Smooth muscle cell (in vitro differentiated cells): ENCODE results near the gene SLC1A2. TPM values are rescaled to one million over a fixed set of nuclear protein-coding genes. Genes with fewer than 3 reads are reported as not detected.

ENCODE experiments used
- DNase-seq: peaks from one replicate; lab custom pipeline; 2025; ENCODE audit not compliant: unreplicated experiment; lab: John Stamatoyannopoulos, UW
- H2AFZ ChIP-seq: fragments of 200-600 bp; sonication (generic); 2 replicates; pipeline ENCODE4 v1.6.0; 2016; ENCODE audit warnings: antibody characterized with exemption, low read depth, mild to moderate bottlenecking
- H3F3A ChIP-seq: fragments of 200-600 bp; sonication (generic); 2 replicates; pipeline ENCODE4 v1.6.0; 2017; ENCODE audit warnings: antibody characterized with exemption, low read depth
- H3K27ac ChIP-seq: fragments of 200-600 bp; sonication (generic); 2 replicates; pipeline ENCODE4 v1.5.1; 2016; ENCODE audit warnings: low read depth, mild to moderate bottlenecking
- H3K27me3 ChIP-seq: fragments of 200-600 bp; sonication (generic); 2 replicates; pipeline ENCODE4 v1.6.1; 2016; ENCODE audit warnings: low read depth, mild to moderate bottlenecking
- H3K36me3 ChIP-seq: fragments of 200-600 bp; sonication (generic); 2 replicates; pipeline ENCODE4 v1.5.1; 2016; ENCODE audit warnings: low read depth
- H3K4me1 ChIP-seq: fragments of 200-600 bp; sonication (generic); 2 replicates; pipeline ENCODE4 v1.5.1; 2016; ENCODE audit warnings: low read depth
- H3K4me2 ChIP-seq: fragments of 200-600 bp; sonication (generic); 2 replicates; pipeline ENCODE4 v1.6.0; 2016; ENCODE audit warnings: mild to moderate bottlenecking
- H3K4me3 ChIP-seq: fragments of 200-600 bp; sonication (generic); 2 replicates; pipeline ENCODE4 v1.5.1; 2016; ENCODE audit warnings: mild to moderate bottlenecking
- H3K79me2 ChIP-seq: fragments of 200-600 bp; sonication (generic); 2 replicates; pipeline ENCODE4 v1.6.0; 2016; ENCODE audit warnings: low read depth, mild to moderate bottlenecking
- H3K9ac ChIP-seq: fragments of 200-600 bp; sonication (generic); 2 replicates; pipeline ENCODE4 v1.6.0; 2016; ENCODE audit warnings: low read depth
- H3K9me3 ChIP-seq: fragments of 200-600 bp; sonication (generic); replicated peaks from 2 replicates; pipeline ENCODE4 v1.5.1; 2016; ENCODE audit warnings: low read depth
- H4K20me1 ChIP-seq: fragments of 200-600 bp; sonication (generic); 2 replicates; pipeline ENCODE4 v1.6.0; 2016; ENCODE audit warnings: low read depth
- CTCF ChIP-seq: fragments of 200-600 bp; sonication (generic); IDR thresholded peaks from 2 replicates; pipeline ENCODE4 v1.5.1; 2017; ENCODE audit warnings: borderline replicate concordance, mild to moderate bottlenecking, antibody characterized with exemption; ENCODE audit not compliant: insufficient read depth, poor library complexity, severe bottlenecking
- WGBS: methylation state at CpG from one replicate; pipeline ENCODE4 v1.1.7; 2016; ENCODE audit warnings: low lambda C conversion rate; 5-methylcytosine and 5-hydroxymethylcytosine counted together
- polyA plus RNA-seq: library from polyadenylated mRNA; unstranded; fragments of >200 nt; fragmentation: Nextera tagmentation; extraction: Ambion mirVana; gene quantifications from 2 replicates; pipeline ENCODE4 v1.2.1, GENCODE V29; 2016
- total RNA-seq: library from RNA; depleted of rRNA; stranded (reverse); fragments of >200 nt; gene quantifications from 2 replicates; pipeline ENCODE4 v1.2.3, GENCODE V29; 2014

The SLC1A2 gene
- total and polyA plus RNA-seq, 2 experiments from 2014 or later = 3.6 TPM; not detected in 1

GRCh38 chr11:35334385-35335090 is 84.8 kb downstream of the SLC1A2 start:
- TF ChIP-seq CTCF = no peak
- Histone ChIP-seq H3K79me2 (no peaks in the 10 kb centered on the region), H3K9ac (no peak overlapping the region), H3K4me3 (no peak overlapping the region), H3F3A (peaks cover 4% of the 10 kb centered on the region), H3K4me1 (no peaks in the 10 kb centered on the region), H3K9me3 (no peaks in the 10 kb centered on the region), H3K4me2 (no peak overlapping the region), H3K36me3 (no peaks in the 10 kb centered on the region), H3K27me3 (no peaks in the 10 kb centered on the region), H4K20me1 (no peaks in the 10 kb centered on the region), H2AFZ (no peak overlapping the region), H3K27ac (no peak overlapping the region)
- WGBS = 81% methylated on average over 5 of the region's 5 CpGs
- DNase-seq = no peak

GRCh38 chr11:35332524-35332923 is 86.8 kb downstream of the SLC1A2 start:
- Histone ChIP-seq H3K79me2 (no peaks in the 10 kb centered on the region), H2AFZ (no peak overlapping the region), H3K9me3 (no peaks in the 10 kb centered on the region), H3K27me3 (no peaks in the 10 kb centered on the region), H3F3A (peaks cover 2% of the 10 kb centered on the region), H3K4me3 (no peak overlapping the region), H3K36me3 (no peaks in the 10 kb centered on the region), H3K4me1 (no peaks in the 10 kb centered on the region), H4K20me1 (no peaks in the 10 kb centered on the region), H3K4me2 (no peak overlapping the region), H3K27ac (no peak overlapping the region), H3K9ac (no peak overlapping the region)
- WGBS = 85% methylated on average over 2 of the region's 2 CpGs
- no peak for DNase-seq
- no peak for TF ChIP-seq CTCF

- Histone ChIP-seq H3K9ac (no peak overlapping the region), H3K4me1 (no peaks in the 10 kb centered on the region), H3K4me2 (no peak overlapping the region), H3F3A (no peaks in the 10 kb centered on the region), H4K20me1 (no peaks in the 10 kb centered on the region), H3K4me3 (no peak overlapping the region), H3K27ac (no peak overlapping the region), H2AFZ (no peak overlapping the region), H3K9me3 (no peaks in the 10 kb centered on the region), H3K79me2 (no peaks in the 10 kb centered on the region), H3K36me3 (no peaks in the 10 kb centered on the region), H3K27me3 (no peaks in the 10 kb centered on the region)
- no peak for TF ChIP-seq CTCF
- WGBS = 66% methylated on average over 2 of the region's 2 CpGs
- no peak for DNase-seq
Observed at GRCh38 chr11:35330931-35331330, 88.4 kb downstream of the SLC1A2 start.
